GM21717 (cell line): Measurements from ENCODE around the gene IL12RB2.

Source experiments
- ATAC-seq: cut with Tn5 transposase; IDR thresholded peaks from one replicate; pipeline ENCODE4 v1.9.1; 2021; ENCODE audit warnings: mild to moderate bottlenecking, moderate library complexity; ENCODE audit not compliant: unreplicated experiment

The IL12RB2 gene

DNA sequence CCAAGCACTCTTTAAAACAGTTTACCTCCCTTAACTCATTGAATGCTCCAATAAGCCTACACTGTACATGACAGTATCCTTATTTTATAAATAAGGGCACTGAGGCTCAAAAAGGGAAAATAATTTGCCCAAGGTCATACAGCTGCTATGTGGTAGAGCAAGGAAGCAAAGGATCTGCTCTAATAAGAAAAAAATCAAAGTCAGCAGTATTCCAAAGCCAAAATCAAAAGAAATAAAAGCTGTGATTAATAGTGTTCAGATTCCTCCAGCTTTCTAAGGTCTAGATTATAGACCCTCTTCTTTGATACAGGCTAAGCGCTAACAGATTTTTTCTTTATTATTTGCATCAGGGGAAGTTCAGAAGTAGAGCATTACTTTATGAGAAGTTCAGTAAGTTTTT is 39.3 kb downstream of the IL12RB2 start:
- ATAC-seq: no peak

DNA sequence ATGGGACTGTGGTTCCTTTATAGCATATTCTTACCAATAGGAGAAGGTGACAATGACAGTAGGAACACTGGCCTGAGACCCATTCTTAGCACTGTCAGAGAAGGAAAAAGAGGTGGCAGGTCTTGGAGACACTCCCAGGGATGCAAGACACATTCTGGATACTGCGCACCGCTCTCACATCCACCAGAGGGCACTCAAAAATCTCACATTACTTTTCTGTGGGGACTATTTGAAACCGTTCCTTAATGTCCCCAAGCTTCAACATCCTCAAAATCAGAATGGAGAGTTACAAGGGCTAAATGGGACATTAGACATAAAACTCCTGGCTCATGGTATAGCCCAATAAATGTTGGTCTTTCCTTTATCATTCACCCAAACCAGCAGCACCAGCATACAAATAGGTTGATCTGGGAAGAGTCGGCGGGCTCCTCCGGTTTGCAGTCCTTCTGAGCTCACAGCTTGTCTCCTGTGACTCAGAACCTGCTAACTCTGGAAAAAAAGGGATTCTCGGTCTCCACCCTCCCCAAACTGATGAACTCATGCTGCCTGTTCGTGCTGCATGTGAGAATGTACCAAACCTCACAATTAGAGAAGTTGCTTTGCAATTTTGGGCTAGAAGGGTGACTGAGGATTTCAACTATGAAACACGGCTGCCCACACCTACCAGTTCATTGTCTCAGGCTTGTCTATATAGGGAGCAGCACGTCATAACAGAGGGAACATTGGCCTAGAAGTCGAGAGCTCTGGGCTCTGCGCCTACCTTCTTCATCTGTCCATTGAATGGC is 40.2 kb downstream of the IL12RB2 start:
- ATAC-seq: no peak

- no peak for ATAC-seq
These were observed 41.0 kb downstream of the IL12RB2 start for GRCh38 chr1:67348586-67349252.

DNA sequence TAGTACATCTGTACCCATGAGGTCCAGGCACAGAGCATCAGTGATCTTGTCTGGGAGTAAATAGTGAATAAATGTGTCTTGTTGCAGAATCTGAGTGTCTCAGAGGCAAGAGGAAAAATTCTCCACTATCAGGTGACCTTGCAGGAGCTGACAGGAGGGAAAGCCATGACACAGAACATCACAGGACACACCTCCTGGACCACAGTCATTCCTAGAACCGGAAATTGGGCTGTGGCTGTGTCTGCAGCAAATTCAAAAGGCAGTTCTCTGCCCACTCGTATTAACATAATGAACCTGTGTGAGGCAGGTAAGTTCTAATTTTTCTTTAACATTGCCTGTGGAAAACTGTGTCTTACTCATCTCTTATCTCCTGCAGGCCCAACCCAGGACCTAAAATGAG is 43.1 kb downstream of the IL12RB2 start:
- peak; percentile 85 for ATAC-seq

DNA sequence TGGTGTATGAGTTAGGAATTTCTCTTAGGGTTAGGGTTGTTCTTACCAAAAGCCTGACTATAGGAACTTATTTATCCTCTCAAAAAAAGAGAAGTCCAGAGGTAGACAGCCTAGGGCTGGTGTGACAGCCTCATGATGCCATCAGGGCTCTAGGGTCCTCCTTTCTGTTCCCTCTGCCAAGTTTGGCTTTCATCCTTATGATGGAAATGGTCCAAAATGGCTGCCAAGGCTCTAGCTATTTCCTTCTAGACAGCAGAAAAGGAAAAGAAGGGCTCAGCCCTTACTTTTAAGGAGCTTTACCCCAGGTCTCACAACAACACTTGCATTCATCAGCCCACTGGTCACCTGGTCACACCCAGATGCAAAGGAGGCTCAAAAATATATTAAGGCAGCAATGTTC is 44.5 kb downstream of the IL12RB2 start:
- ATAC-seq: no peak

- no peak for ATAC-seq
These were observed 48.2 kb downstream of the IL12RB2 start for GRCh38 chr1:67355745-67356424.

- ATAC-seq: no peak
These were observed 51.9 kb downstream of the IL12RB2 start for GRCh38 chr1:67359592-67359991.

DNA sequence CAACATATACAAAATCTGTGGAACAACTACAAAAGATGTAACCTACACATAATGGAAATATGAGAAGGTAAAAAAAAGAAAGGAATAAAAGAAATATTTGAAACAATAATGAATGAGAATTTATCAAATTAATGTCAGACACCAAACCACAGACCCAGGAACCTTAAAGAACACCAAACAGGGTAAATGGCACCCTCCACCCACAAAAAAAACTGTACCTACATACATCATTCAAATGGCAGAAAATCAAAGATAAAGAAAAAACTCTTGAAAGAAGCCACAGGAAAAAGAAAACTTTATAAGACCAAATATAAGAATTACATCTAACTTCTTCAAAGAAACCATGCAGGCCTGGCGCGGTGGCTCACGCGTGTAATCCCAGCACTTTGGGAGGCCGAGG is 54.0 kb downstream of the IL12RB2 start:
- no peak for ATAC-seq

GRCh38 chr1:67367370-67368045 is 59.8 kb downstream of the IL12RB2 start:
- ATAC-seq: no peak

DNA sequence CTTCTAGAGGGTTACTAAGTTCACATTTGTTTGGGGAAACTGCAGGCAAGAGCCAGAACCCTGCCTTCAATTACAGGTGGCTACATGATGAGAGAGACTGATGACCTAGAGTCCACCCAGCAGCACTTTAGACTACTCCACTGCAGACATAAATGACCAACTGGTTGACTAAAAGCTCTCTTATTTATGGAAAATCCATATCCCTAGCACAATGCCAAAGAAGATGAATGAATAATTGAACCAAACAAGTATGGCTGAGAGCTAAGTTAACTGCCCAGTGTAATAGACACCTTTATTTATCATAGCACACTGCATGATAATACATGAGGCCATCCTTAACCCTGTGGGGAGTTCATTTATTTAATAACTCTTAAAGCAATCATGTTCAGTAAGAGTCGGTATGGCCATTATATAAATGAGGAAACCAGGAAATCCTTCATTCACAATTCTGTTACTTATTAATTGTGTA is 60.4 kb downstream of the IL12RB2 start:
- no peak for ATAC-seq

DNA sequence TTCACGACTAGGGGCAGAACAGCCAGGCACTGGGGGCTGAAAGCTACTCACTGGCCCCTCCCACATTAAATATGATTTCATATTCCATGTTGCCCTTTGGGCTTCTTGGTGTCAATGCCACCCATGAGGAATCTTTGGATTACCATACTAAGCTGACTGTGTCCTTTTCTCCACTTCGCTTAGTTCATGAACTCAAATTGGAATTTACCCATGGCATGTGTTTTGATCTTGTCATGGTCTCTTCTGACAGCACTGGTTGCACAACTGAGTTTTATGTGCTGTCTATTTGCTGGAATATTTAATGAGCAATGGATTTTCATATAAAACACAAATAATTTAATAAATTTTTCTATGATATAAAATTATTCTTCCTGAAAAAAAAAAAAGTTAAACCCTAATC is 63.4 kb downstream of the IL12RB2 start:
- no peak for ATAC-seq

- no peak for ATAC-seq
These were observed 64.0 kb downstream of the IL12RB2 start for GRCh38 chr1:67371681-67372080.

DNA sequence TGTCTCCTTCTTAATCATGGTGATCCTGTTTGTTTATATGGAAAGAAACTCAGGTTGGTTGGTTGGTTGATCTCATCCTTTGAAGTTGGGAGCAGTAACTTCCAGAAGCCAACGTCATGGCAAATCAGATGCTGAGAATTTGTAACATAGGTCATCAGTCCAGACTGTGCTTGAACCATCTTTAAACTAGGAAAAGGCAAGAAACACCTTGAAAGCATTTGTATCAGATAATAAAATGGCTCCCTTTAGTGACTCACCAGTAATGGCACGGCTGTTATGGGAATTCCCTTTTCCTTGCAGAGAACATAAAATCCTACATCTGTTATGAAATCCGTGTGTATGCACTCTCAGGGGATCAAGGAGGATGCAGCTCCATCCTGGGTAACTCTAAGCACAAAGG is 64.5 kb downstream of the IL12RB2 start:
- no peak for ATAC-seq

DNA sequence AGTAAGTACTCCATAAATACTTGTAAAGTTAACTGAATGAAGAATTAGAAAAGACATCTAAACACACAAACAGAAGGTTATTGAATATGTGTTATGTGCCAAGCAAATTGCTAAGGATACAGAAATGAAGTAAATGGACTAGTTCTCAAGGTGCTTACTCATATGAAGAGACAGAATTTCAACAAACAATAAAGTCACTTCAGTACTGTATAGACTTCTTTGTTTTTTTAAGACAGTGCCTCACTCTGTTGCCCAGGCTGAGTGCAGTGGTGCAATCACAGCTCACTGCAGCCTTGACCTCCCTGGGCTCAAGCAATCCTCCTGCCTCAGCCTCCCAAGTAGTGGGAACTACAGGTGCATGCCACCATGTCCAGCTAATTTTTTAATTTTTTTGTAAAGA is 65.2 kb downstream of the IL12RB2 start:
- ATAC-seq: no peak

DNA sequence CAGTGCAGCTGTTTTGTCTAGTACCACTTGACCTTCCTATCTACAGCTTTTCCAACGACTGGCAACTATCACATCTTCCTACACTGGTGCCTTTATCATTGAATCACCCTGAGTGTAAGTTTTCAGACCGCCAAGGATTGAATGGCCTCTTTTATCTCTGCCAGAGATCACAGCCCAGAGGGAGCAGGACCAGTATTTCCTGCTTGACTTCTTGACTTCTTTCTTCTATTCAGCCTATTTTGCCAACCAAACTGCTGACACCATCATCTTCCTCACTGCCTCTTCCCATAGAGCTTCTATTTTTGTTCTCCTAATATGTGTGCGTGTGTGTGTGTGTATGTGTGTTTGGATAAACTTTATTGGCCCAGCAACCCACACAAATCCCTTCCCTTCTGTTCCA is 68.7 kb downstream of the IL12RB2 start:
- no peak for ATAC-seq

GRCh38 chr1:67377253-67377652 is 69.6 kb downstream of the IL12RB2 start:
- no peak for ATAC-seq

GRCh38 chr1:67381154-67381553 is 73.5 kb downstream of the IL12RB2 start:
- ATAC-seq: no peak

- ATAC-seq: no peak
These were observed 74.6 kb downstream of the IL12RB2 start for GRCh38 chr1:67382292-67382691.

GRCh38 chr1:67383999-67384638 is 76.4 kb downstream of the IL12RB2 start:
- no peak for ATAC-seq

GRCh38 chr1:67390041-67390887 is 82.6 kb downstream of the IL12RB2 start:
- no peak for ATAC-seq
